B cell (primary cell): ENCODE data around the gene CTDSPL. TPM values are rescaled to one million over a fixed set of nuclear protein-coding genes. Genes with fewer than 3 reads are reported as not detected.

Experiments used
- ATAC-seq: fragments of 200-7000 bp; cut with Tn5 transposase; one replicate; pipeline ENCODE4 v1.10.0; 2021; ENCODE audit warnings: low read depth, mild to moderate bottlenecking, moderate number of reproducible peaks, moderate library complexity
- CTCF ChIA-PET: fragments of 350-600 bp; sonication (Branson Sonifier 250); formaldehyde crosslinking; loops from one replicate; lab custom pipeline; 2021; ENCODE audit warnings: antibody characterized with exemption, inconsistent platforms; lab: Charles Lee
- POLR2A ChIA-PET: fragments of 350-600 bp; sonication (Branson Sonifier 250); formaldehyde crosslinking; loops from one replicate; lab custom pipeline; 2021; ENCODE audit warnings: antibody characterized with exemption; lab: Charles Lee
- DNase-seq: peaks from one replicate; pipeline ENCODE4 v3.0.0; 2013
- H2AFZ ChIP-seq: 2 replicates; pipeline ENCODE4 v1.6.1; 2012; ENCODE audit warnings: mild to moderate bottlenecking, low read depth, low read length; ENCODE audit not compliant: insufficient read depth, poor library complexity, severe bottlenecking
- H3K27ac ChIP-seq, 2 donors: 1 replicate in 1 of 2; 2 replicates in 1 of 2; pipeline ENCODE4 v1.5.1; 2012 to 2013; ENCODE audit warnings: low read length in 2 of 2, mild to moderate bottlenecking in 2 of 2, moderate library complexity in 1 of 2
- H3K27me3 ChIP-seq, 4 experiments: fragments of 200-600 bp in 1 of 4; sonication (generic) in 1 of 4; replicated peaks in 1 of 4; 1 replicate in 2 of 4; 2 replicates in 2 of 4; pipeline versions ENCODE4 v1.6.1 to v1.7.0; 2013 to 2016; ENCODE audit warnings: low read length in 3 of 4, mild to moderate bottlenecking in 2 of 4, mixed read lengths in 1 of 4, moderate library complexity in 1 of 4; ENCODE audit not compliant: insufficient read depth in 4 of 4, control insufficient read depth in 3 of 4; ENCODE audit errors: control extremely low read depth in 1 of 4
- H3K36me3 ChIP-seq, 2 experiments: replicated peaks in 1 of 2; 1 replicate in 1 of 2; 2 replicates in 1 of 2; pipeline versions ENCODE4 v1.6.1 to v1.7.1; 2013; ENCODE audit warnings: low read length in 1 of 2; ENCODE audit not compliant: insufficient read depth in 2 of 2, control insufficient read depth in 1 of 2; ENCODE audit errors: control extremely low read depth in 1 of 2, extremely low read depth in 1 of 2
- H3K4me1 ChIP-seq, 2 donors: fragments of 200-600 bp in 1 of 2; sonication (generic) in 1 of 2; 1 replicate in 1 of 2; 2 replicates in 1 of 2; pipeline versions ENCODE4 v1.5.1 to v1.6.1; 2013 to 2017; ENCODE audit warnings: low read length in 2 of 2; ENCODE audit not compliant: control insufficient read depth in 2 of 2, insufficient read depth in 2 of 2
- H3K4me2 ChIP-seq: replicated peaks from 2 replicates; pipeline ENCODE3; 2012; ENCODE audit warnings: mild to moderate bottlenecking, low read depth, low read length; ENCODE audit not compliant: poor library complexity, severe bottlenecking
- H3K4me3 ChIP-seq, 5 experiments: fragments of 200-600 bp in 1 of 5; sonication (generic) in 1 of 5; 1 replicate in 3 of 5; 2 replicates in 2 of 5; pipeline versions ENCODE4 v1.5.1 to v1.7.0; 2011 to 2016; ENCODE audit warnings: low read length in 4 of 5, mild to moderate bottlenecking in 4 of 5, low read depth in 2 of 5, control low read depth in 1 of 5, moderate library complexity in 1 of 5; ENCODE audit not compliant: insufficient read depth in 1 of 5; ENCODE audit errors: control extremely low read depth in 1 of 5, extremely low read depth in 1 of 5
- H3K79me2 ChIP-seq: fragments of 200-600 bp; sonication (generic); one replicate; pipeline ENCODE4 v1.6.0; 2016; ENCODE audit warnings: low read length; ENCODE audit not compliant: control insufficient read depth, insufficient read depth
- H3K9ac ChIP-seq: fragments of 200-600 bp; sonication (generic); 2 replicates; pipeline ENCODE4 v1.6.1; 2017; ENCODE audit warnings: mild to moderate bottlenecking, low read length, moderate library complexity
- H3K9me3 ChIP-seq, 3 donors: one replicate each; pipeline versions ENCODE4 v1.6.1 to v1.7.1; 2013; ENCODE audit warnings: low read length in 2 of 3; ENCODE audit not compliant: control insufficient read depth in 2 of 3, insufficient read depth in 1 of 3; ENCODE audit errors: control extremely low read depth in 1 of 3
- H4K20me1 ChIP-seq: 2 replicates; pipeline ENCODE4 v1.6.0; 2012; ENCODE audit warnings: mild to moderate bottlenecking, low read length; ENCODE audit not compliant: insufficient read depth, control insufficient read depth, poor library complexity, severe bottlenecking
- H3K27ac Mint-ChIP-seq: one replicate; pipeline ENCODE4 v1.8.0; 2021; ENCODE audit warnings: mixed read lengths
- H3K27me3 Mint-ChIP-seq: one replicate; pipeline ENCODE4 v1.8.0; 2021; ENCODE audit warnings: mixed read lengths
- H3K4me1 Mint-ChIP-seq: one replicate; pipeline ENCODE4 v1.8.0; 2021; ENCODE audit warnings: mixed read lengths
- H3K4me3 Mint-ChIP-seq: one replicate; pipeline ENCODE4 v1.8.0; 2021; ENCODE audit warnings: mixed read lengths
- H3K9me3 Mint-ChIP-seq: one replicate; pipeline ENCODE4 v1.8.0; 2022; ENCODE audit warnings: mixed read lengths; ENCODE audit not compliant: insufficient read depth
- EZH2 ChIP-seq: IDR thresholded peaks from 2 replicates; pipeline ENCODE4 v1.6.1; 2012; ENCODE audit warnings: borderline replicate concordance, low read depth, mild to moderate bottlenecking, moderate library complexity, low read length; ENCODE audit not compliant: insufficient read depth, poor library complexity, severe bottlenecking
- WGBS: methylation state at CpG from one replicate; pipeline ENCODE4 v1.1.5; 2013; ENCODE audit warnings: missing lambda C conversion rate; ENCODE audit not compliant: insufficient coverage; 5-methylcytosine and 5-hydroxymethylcytosine counted together
- intact Hi-C: fragments of 100-400 bp; cut with micrococcal nuclease; formaldehyde crosslinking; loops from one replicate; pipeline ENCODE4 v1.10.0; 2022
- polyA plus RNA-seq: library from polyadenylated mRNA; depleted of rRNA; stranded (reverse); fragments of >200 nt; gene quantifications from 2 replicates; pipeline ENCODE4 v1.2.3, GENCODE V29; 2012
- total RNA-seq, 2 donors: library from RNA; stranded (reverse); fragments of 120-200 nt in 1 of 2; gene quantifications; 1 replicate in 1 of 2; 2 replicates in 1 of 2; pipeline versions ENCODE4 v1.2.3 to v1.2.4, GENCODE V29; 2013 to 2022
- TF ChIP-seq, protein P1 (sequence below): fragments of 200-600 bp; IDR thresholded peaks from one replicate; pipeline ENCODE4 v1.8.0; 2022; ENCODE audit warnings: antibody characterized with exemption, mild to moderate bottlenecking

Gene CTDSPL
- total and polyA plus RNA-seq, 2 donors (not counting 1 experiment from before 2014, with no cell fraction given): not detected

DNA sequence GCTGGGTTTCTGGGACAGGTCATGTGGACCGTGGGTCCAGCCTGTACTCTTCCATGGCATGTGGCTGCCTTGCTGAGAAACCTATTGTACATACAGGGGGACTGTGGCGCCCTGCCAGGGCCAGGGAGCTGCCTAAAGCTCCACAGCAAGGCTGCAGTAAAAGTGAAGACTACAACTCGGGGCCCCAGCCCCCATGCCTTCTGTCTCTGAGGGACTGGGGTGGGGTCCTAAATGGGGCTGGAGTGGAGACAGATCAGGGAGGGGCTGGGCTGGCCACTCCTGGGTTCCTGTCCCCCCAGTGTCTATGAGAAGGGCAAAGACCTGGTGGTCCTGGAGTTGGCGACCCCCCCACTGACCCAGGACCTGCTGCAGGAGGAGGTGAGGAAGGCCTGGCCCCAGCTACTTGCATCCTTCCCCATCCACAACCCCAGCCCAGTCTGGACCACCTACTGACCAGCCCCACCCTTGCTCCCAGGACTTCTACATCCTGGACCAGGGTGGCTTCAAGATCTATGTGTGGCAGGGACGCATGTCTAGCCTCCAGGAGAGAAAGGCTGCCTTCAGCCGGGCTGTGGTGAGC lies 136.2 kb downstream of the CTDSPL start:
- WGBS: 92% methylated on average over 6 of the region's 6 CpGs
- H3K4me1 ChIP-seq: peaks cover 27 to 44% of the 10 kb centered on the region in 2 donors
- peak overlapping the region; percentile 92 to 93 for H3K27ac ChIP-seq
- peaks cover 0 to 29% of the 10 kb centered on the region in 2 experiments for H3K36me3 ChIP-seq
- no peaks in the 10 kb centered on the region for H3K27me3 ChIP-seq
- CTCF ChIA-PET: interaction anchor here (1.3 to 2.3 kb wide), 3 partner anchors 23 to 482 kb away, joined by 5 to 14 read pairs (median 5); partner anchors contain the start of gene ACAA1
- Mint-ChIP-seq H3K27me3 (no peaks in the 10 kb centered on the region), H3K9me3 (no peaks in the 10 kb centered on the region), H3K4me3 (peak overlapping the region; percentile 23), H3K4me1 (peaks cover 51% of the 10 kb centered on the region), H3K27ac (peak overlapping the region; percentile 96)
- peaks cover 0 to 9% (median 0%) of the 10 kb centered on the region in 3 donors for H3K9me3 ChIP-seq
- POLR2A ChIA-PET: no interaction called here
- intact Hi-C loops: no loop called here
- H3K9ac ChIP-seq: peak overlapping the region; percentile 66
- TF ChIP-seq, protein P1, sequence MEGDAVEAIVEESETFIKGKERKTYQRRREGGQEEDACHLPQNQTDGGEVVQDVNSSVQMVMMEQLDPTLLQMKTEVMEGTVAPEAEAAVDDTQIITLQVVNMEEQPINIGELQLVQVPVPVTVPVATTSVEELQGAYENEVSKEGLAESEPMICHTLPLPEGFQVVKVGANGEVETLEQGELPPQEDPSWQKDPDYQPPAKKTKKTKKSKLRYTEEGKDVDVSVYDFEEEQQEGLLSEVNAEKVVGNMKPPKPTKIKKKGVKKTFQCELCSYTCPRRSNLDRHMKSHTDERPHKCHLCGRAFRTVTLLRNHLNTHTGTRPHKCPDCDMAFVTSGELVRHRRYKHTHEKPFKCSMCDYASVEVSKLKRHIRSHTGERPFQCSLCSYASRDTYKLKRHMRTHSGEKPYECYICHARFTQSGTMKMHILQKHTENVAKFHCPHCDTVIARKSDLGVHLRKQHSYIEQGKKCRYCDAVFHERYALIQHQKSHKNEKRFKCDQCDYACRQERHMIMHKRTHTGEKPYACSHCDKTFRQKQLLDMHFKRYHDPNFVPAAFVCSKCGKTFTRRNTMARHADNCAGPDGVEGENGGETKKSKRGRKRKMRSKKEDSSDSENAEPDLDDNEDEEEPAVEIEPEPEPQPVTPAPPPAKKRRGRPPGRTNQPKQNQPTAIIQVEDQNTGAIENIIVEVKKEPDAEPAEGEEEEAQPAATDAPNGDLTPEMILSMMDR: no peak
- TF ChIP-seq EZH2: no peak
- no peaks in the 10 kb centered on the region for H4K20me1 ChIP-seq
- DNase-seq (no peak), ATAC-seq (no peak)
- H2AFZ ChIP-seq: peak overlapping the region; percentile 82
- H3K79me2 ChIP-seq: peaks cover 12% of the 10 kb centered on the region
- H3K4me2 ChIP-seq: peak overlapping the region; percentile 94
- H3K4me3 ChIP-seq: peak overlapping the region in 1 of 5 experiments; percentile 60

DNA sequence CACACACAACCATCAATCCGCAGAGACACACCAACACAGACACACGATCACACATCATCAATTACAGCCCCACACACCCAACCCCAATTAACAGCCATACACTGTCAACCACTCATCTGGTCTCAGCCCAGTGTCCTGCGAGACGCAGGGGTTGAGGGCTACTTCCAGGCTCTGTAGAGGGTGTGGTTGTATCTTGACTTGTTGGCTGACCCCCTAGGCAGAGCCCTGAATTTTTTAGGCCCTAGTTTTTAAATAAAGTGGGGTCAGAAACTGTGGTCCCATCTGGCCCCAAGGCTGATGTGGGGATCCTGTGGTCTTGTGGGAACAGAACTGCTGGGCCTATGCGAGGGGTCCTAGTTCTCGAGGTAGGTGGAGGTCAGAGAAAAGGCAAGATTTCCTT lies 138.2 kb downstream of the CTDSPL start:
- Histone ChIP-seq H3K9ac (no peak overlapping the region), H3K79me2 (peaks cover 12% of the 10 kb centered on the region), H3K27me3 (no peaks in the 10 kb centered on the region), H3K4me2 (no peak overlapping the region), H2AFZ (no peak overlapping the region), H3K9me3 (peaks cover 0 to 9% (median 0%) of the 10 kb centered on the region in 3 donors), H4K20me1 (no peaks in the 10 kb centered on the region), H3K4me1 (peaks cover 18 to 30% of the 10 kb centered on the region in 2 donors), H3K27ac (no peak overlapping the region), H3K4me3 (no peak overlapping the region), H3K36me3 (peaks cover 0 to 30% of the 10 kb centered on the region in 2 experiments)
- H3K27ac Mint-ChIP-seq: peak overlapping the region; percentile 75
- no peaks in the 10 kb centered on the region for H3K27me3 Mint-ChIP-seq
- peaks cover 44% of the 10 kb centered on the region for H3K4me1 Mint-ChIP-seq
- CTCF ChIA-PET: no interaction called here
- no peak for ATAC-seq
- H3K9me3 Mint-ChIP-seq: no peaks in the 10 kb centered on the region
- intact Hi-C loops: no loop called here
- TF ChIP-seq, protein P1: no peak
- no peak for TF ChIP-seq EZH2
- POLR2A ChIA-PET: no interaction called here
- 93% methylated on average over 3 of the region's 6 CpGs for WGBS
- peak overlapping the region; percentile 75 for H3K4me3 Mint-ChIP-seq
- no peak for DNase-seq
